Mucosa of rectum (tissue), 2 donors: ENCODE results near the gene CIBAR2.

Source experiments
- H3K27ac ChIP-seq, 2 donors: one replicate each; pipeline ENCODE4 v1.7.0; 2013; ENCODE audit warnings: inconsistent platforms in 2 of 2, low read depth in 2 of 2, low read length in 2 of 2
- H3K27me3 ChIP-seq, 2 donors: one replicate each; pipeline ENCODE4 v1.7.0; 2013; ENCODE audit warnings: low read length in 2 of 2; ENCODE audit not compliant: control insufficient read depth in 2 of 2, insufficient read depth in 2 of 2
- H3K36me3 ChIP-seq, 2 donors: one replicate each; pipeline ENCODE4 v1.7.0; 2013; ENCODE audit warnings: low read length in 2 of 2; ENCODE audit not compliant: control insufficient read depth in 2 of 2, insufficient read depth in 2 of 2
- H3K4me1 ChIP-seq, 2 donors: one replicate each; pipeline ENCODE4 v1.7.0; 2013; ENCODE audit warnings: low read length in 2 of 2, mild to moderate bottlenecking in 1 of 2; ENCODE audit not compliant: control insufficient read depth in 2 of 2, insufficient read depth in 2 of 2
- H3K4me3 ChIP-seq, 2 donors: one replicate each; pipeline ENCODE4 v1.7.0; 2013; ENCODE audit warnings: low read length in 2 of 2
- H3K9ac ChIP-seq, 2 donors: one replicate each; pipeline ENCODE4 v1.7.0; 2013; ENCODE audit warnings: low read length in 2 of 2, low read depth in 1 of 2, mild to moderate bottlenecking in 1 of 2
- H3K9me3 ChIP-seq, 2 donors: one replicate each; pipeline ENCODE4 v1.7.0; 2013; ENCODE audit warnings: low read length in 2 of 2; ENCODE audit not compliant: control insufficient read depth in 2 of 2
- donor health status: healthy.
- donor health status: Normal muscosa, but diverticular disease.

Gene CIBAR2

DNA sequence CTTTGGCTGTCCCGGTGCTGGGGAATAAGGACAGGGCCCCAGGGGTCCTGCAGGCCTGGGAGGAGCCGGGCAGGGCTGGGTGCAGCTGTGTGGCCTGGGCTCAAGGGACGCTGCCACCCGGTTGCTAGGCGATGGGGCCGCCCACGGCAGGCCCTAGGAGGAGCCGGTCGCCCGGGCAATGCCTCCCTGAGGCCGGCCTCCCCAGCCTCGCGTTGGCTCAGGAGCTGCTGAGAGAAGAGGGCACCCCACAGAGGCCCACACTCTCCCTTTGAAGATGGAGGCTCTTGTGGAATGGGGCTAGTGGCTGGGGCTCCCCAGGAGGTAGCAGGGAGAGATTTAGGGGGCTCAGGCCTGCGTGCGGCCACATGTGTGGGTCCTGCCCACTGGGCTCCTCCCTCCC lies at the start of gene CIBAR2:
CIBAR2 (minus strand) TSS at position 109 of the 400 bp plus-strand sequence. CDS start 120 bp downstream, outside the sequence.
- H3K27me3 ChIP-seq, result no peaks in the 10 kb centered on the region
- H3K36me3 ChIP-seq, result no peaks in the 10 kb centered on the region
- H3K4me1 ChIP-seq, result peaks cover 0 to 3% of the 10 kb centered on the region in 2 donors
- H3K9me3 ChIP-seq, result no peaks in the 10 kb centered on the region
- no peak within 1 kb of the TSS for H3K4me3 ChIP-seq
- no peak within 1 kb of the TSS for H3K9ac ChIP-seq
- no peak within 1 kb of the TSS for H3K27ac ChIP-seq

GRCh38 chr16:85159179-85159980 lies 47.1 kb upstream of the CIBAR2 start:
- Histone ChIP-seq H3K27me3 (peaks cover 0 to 4% of the 10 kb centered on the region in 2 donors), H3K9me3 (no peaks in the 10 kb centered on the region), H3K4me1 (no peaks in the 10 kb centered on the region), H3K27ac (no peak overlapping the region), H3K9ac (no peak overlapping the region), H3K36me3 (no peaks in the 10 kb centered on the region), H3K4me3 (no peak overlapping the region)

- H3K27ac ChIP-seq, result no peak overlapping the region
- H3K36me3 ChIP-seq, result no peaks in the 10 kb centered on the region
- no peak overlapping the region for H3K9ac ChIP-seq
- H3K4me3 ChIP-seq, result no peak overlapping the region
- H3K27me3 ChIP-seq, result peaks cover 0 to 4% of the 10 kb centered on the region in 2 donors
- H3K9me3 ChIP-seq, result no peaks in the 10 kb centered on the region
- no peaks in the 10 kb centered on the region for H3K4me1 ChIP-seq
These were observed 46.5 kb upstream of the CIBAR2 start for GRCh38 chr16:85158743-85159178.

DNA sequence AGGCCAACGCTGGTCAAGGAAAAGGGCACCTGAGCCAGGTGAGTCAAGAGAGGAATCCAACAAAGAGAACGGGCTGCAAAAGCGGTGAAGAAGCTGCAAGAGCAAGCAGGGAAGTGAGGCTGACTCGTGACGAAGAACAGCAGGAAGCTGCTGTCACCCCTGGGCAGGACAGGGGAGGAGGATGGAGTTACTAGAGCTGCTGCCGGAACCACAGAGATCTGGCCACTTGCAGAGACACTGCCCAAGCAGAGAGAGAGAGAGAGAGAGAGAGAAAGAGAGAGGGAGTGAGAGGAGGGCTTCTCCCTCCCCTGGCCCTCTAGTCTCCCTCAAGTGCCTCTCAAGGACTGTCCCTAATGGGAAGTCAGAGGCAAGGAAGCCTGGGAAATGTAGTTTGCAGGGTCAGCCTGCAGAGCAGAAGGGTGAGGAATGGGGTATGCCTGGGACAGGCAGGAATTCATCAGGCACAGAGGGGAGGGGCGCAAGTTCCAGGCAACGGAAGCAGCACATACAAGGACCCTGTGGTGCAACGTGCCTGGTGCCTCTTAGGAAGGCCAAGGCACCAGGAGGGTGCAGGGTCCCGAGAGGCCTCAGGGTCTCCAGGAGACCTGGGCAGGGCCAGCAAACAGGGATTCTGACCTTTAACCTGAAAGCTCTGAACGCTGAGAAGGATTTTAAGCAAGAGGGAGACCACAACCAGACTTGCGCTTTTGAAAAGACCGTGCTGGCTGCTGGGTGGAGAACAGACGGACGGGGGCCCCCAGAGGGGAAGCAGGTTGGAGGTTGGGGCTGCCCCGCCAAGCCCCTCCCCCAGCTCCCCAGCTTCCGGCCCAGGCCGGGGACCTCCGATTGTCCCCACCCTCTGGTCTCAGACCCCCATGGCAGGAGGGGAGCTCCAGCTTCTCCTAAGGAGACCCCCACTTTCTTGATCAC lies 45.8 kb upstream of the CIBAR2 start:
- Histone ChIP-seq H3K9ac (peak overlapping the region in 1 of 2 donors; percentile 4), H3K27me3 (peaks cover 0 to 4% of the 10 kb centered on the region in 2 donors), H3K27ac (no peak overlapping the region), H3K9me3 (no peaks in the 10 kb centered on the region), H3K4me3 (peak overlapping the region in 1 of 2 donors; percentile 37), H3K4me1 (no peaks in the 10 kb centered on the region), H3K36me3 (no peaks in the 10 kb centered on the region)

DNA sequence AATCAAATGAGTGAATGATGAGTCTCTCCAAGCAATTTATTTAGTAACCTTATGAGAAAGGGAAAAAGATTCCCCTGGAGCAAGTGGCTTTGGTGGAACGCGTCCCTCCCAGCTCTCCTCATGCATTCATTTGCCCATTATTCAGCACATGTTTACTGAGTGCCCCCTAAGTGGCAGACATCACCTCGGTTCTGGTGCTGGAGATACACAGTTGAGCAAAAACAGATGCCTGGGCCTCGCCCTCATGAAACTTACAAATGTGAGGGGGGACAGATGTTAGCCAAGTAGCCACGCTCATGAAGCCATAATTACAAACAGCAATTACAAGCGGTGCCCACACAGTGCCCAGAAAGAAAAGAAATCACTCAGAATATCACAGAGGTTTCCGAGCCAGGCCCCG lies 45.1 kb upstream of the CIBAR2 start:
- H3K27ac ChIP-seq, result no peak overlapping the region
- H3K4me3 ChIP-seq, result peak overlapping the region in 1 of 2 donors; percentile 37
- H3K4me1 ChIP-seq, result no peaks in the 10 kb centered on the region
- no peaks in the 10 kb centered on the region for H3K36me3 ChIP-seq
- H3K27me3 ChIP-seq, result peaks cover 0 to 4% of the 10 kb centered on the region in 2 donors
- H3K9me3 ChIP-seq, result no peaks in the 10 kb centered on the region
- peak overlapping the region in 1 of 2 donors; percentile 4 for H3K9ac ChIP-seq

DNA sequence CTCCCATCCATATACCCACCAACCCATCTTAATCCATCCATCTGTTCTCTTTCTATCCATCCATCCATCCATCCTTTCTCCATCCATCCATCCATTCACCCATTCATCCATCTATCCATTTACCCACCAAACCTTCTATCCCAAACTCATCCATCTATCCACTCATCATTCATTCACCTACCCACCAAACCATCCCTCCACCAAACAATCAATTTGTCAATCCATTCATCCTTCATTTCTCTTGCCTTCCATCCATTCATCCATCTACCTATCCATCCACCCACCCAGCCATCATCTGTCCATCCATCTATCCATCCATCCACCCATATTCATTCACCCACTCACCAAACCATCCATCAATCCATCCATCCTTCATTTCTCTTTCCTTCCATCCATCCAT lies 44.6 kb upstream of the CIBAR2 start:
- no peak overlapping the region for H3K27ac ChIP-seq
- no peaks in the 10 kb centered on the region for H3K9me3 ChIP-seq
- peaks cover 0 to 4% of the 10 kb centered on the region in 2 donors for H3K27me3 ChIP-seq
- no peak overlapping the region for H3K9ac ChIP-seq
- H3K36me3 ChIP-seq, result no peaks in the 10 kb centered on the region
- no peaks in the 10 kb centered on the region for H3K4me1 ChIP-seq
- no peak overlapping the region for H3K4me3 ChIP-seq

GRCh38 chr16:85156440-85156839 lies 44.2 kb upstream of the CIBAR2 start:
- Histone ChIP-seq H3K36me3 (no peaks in the 10 kb centered on the region), H3K4me1 (peaks cover 2% of the 10 kb centered on the region in 2 donors), H3K9me3 (no peaks in the 10 kb centered on the region), H3K27me3 (peaks cover 0 to 4% of the 10 kb centered on the region in 2 donors), H3K27ac (no peak overlapping the region), H3K9ac (no peak overlapping the region), H3K4me3 (no peak overlapping the region)

DNA sequence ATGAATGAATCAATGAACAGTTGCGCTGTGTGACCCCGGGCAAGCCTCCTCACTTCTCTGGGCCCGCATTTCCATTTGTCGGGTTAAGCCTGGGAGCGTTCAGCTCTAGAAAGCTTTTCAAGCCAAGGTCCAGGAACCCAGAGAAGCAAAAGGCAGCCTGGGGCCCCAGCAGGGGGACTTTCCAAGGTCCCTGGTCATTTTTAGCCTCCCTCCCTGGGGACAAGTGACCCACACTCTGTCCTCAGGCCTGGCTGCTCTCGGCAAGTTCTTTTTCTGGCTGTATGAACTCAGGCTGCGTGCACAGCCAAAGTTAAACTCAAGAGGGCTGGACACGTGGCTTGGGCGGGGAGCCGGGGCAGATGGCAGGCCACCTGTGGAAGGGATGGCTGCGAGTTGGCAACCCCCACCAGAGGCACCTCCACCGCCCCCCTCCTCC lies 41.4 kb upstream of the CIBAR2 start:
- H3K4me3 ChIP-seq, result no peak overlapping the region
- H3K9me3 ChIP-seq, result no peaks in the 10 kb centered on the region
- no peaks in the 10 kb centered on the region for H3K36me3 ChIP-seq
- no peak overlapping the region for H3K9ac ChIP-seq
- no peak overlapping the region for H3K27ac ChIP-seq
- H3K4me1 ChIP-seq, result peaks cover 3% of the 10 kb centered on the region in 2 donors
- H3K27me3 ChIP-seq, result peaks cover 2% of the 10 kb centered on the region in 2 donors

GRCh38 chr16:85153046-85153445 lies 40.8 kb upstream of the CIBAR2 start:
- no peak overlapping the region for H3K4me3 ChIP-seq
- no peak overlapping the region for H3K27ac ChIP-seq
- peaks cover 2% of the 10 kb centered on the region in 2 donors for H3K27me3 ChIP-seq
- H3K9me3 ChIP-seq, result no peaks in the 10 kb centered on the region
- H3K9ac ChIP-seq, result no peak overlapping the region
- no peaks in the 10 kb centered on the region for H3K36me3 ChIP-seq
- H3K4me1 ChIP-seq, result peaks cover 3% of the 10 kb centered on the region in 2 donors
